Central memory CD8-positive, alpha-beta T cell (primary cell): ENCODE measurements around the gene PAX3.

ENCODE experiments used
- ATAC-seq: fragments of 150-1000 bp; cut with Tn5 transposase; replicated peaks from 2 replicates; pipeline ENCODE4 v1.10.0; 2022; ENCODE audit warnings: mild to moderate bottlenecking, moderate FRiP score, moderate number of reproducible peaks; ENCODE audit not compliant: poor library complexity, severe bottlenecking; ENCODE audit errors: extremely low read depth
- DNase-seq, 2 donors: peaks; one replicate each; pipeline ENCODE4 v3.0.0; 2021; ENCODE audit warnings: low spot score in 2 of 2
- H3K27ac Mint-ChIP-seq: one replicate; pipeline ENCODE4 v1.8.0; 2022; ENCODE audit warnings: low read depth, mild to moderate bottlenecking, moderate library complexity, mixed read lengths
- H3K27me3 Mint-ChIP-seq: one replicate; pipeline ENCODE4 v1.8.0; 2022; ENCODE audit warnings: mixed read lengths
- H3K36me3 Mint-ChIP-seq: one replicate; pipeline ENCODE4 v1.8.0; 2022; ENCODE audit warnings: mild to moderate bottlenecking, moderate library complexity, mixed read lengths; ENCODE audit not compliant: insufficient read depth
- H3K4me1 Mint-ChIP-seq: one replicate; pipeline ENCODE4 v1.8.0; 2022; ENCODE audit warnings: mixed read lengths
- H3K4me3 Mint-ChIP-seq: one replicate; pipeline ENCODE4 v1.8.0; 2022; ENCODE audit warnings: mild to moderate bottlenecking, moderate library complexity, mixed read lengths
- H3K9me3 Mint-ChIP-seq: one replicate; pipeline ENCODE4 v1.8.0; 2022; ENCODE audit warnings: mixed read lengths

The PAX3 gene

GRCh38 chr2:222298001-222298310, 842 bp downstream of the PAX3 start:
- Mint-ChIP-seq H3K36me3 (peaks cover 9% of the 10 kb centered on the region), H3K4me3 (no peak overlapping the region), H3K9me3 (peaks cover 6% of the 10 kb centered on the region), H3K27ac (no peak overlapping the region), H3K27me3 (peaks cover 100% of the 10 kb centered on the region), H3K4me1 (peaks cover 27% of the 10 kb centered on the region)
- no peak for ATAC-seq
- no peak for DNase-seq

DNA sequence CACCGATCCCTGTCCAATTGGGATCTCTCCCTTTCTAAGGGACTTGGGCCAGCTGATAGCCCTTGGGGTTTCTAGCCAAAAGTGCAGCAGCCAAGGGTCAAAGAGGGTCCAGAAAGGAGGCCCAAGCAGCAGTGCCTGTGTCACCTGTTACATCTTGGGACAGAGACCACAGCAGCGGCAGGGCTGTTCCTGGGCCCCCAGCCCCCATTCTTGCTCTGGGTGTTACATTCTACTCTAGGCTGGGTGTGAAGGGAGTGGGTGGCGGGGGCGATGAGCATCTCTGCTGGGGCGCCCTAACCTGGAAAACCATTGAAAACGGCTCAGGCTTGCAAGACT, 1.2 kb downstream of the PAX3 start:
- peaks cover 23% of the 10 kb centered on the region for H3K4me1 Mint-ChIP-seq
- H3K36me3 Mint-ChIP-seq, result peaks cover 9% of the 10 kb centered on the region
- H3K27me3 Mint-ChIP-seq, result peaks cover 100% of the 10 kb centered on the region
- H3K27ac Mint-ChIP-seq, result no peak overlapping the region
- ATAC-seq, result no peak
- H3K9me3 Mint-ChIP-seq, result peaks cover 6% of the 10 kb centered on the region
- no peak for DNase-seq
- no peak overlapping the region for H3K4me3 Mint-ChIP-seq

DNA sequence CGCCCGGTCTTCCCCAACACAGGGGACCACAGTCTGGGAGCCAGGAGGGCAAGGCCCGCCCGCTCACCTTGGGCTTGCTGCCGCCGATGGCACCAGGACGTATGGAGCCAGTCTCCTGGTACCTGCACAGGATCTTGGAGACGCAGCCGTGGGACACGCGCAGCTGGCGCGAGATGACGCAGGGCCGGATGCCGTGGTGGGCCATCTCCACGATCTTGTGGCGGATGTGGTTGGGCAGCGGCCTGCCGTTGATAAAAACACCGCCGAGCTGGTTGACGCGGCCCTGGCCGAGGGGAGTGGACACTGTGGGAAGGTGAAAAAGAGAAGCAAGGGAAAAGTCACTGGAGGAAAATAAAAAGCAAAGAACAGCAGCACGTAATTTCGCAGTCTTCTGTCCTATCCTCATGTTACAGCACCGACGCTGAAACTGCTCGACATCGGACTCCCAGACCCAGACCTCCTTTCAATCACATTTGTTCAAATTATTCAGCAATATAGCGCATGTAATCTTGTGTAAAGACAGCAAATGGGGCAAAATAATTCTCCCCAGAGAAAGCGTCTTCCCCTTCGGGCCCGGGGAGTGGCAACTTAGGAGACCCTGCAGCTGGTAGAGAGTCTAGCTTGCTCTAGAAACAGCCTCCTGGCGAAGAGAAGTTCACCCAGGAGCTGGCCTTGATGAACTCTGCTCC, 1.7 kb downstream of the PAX3 start:
- ATAC-seq (no peak), DNase-seq (no peak)
- peaks cover 6% of the 10 kb centered on the region for H3K9me3 Mint-ChIP-seq
- H3K36me3 Mint-ChIP-seq, result peaks cover 9% of the 10 kb centered on the region
- H3K4me3 Mint-ChIP-seq, result no peak overlapping the region
- peaks cover 18% of the 10 kb centered on the region for H3K4me1 Mint-ChIP-seq
- no peak overlapping the region for H3K27ac Mint-ChIP-seq
- peaks cover 100% of the 10 kb centered on the region for H3K27me3 Mint-ChIP-seq

- Mint-ChIP-seq H3K27me3 (peaks cover 100% of the 10 kb centered on the region), H3K4me3 (no peak overlapping the region), H3K9me3 (peaks cover 6% of the 10 kb centered on the region), H3K4me1 (peaks cover 18% of the 10 kb centered on the region), H3K36me3 (peaks cover 9% of the 10 kb centered on the region), H3K27ac (no peak overlapping the region)
- ATAC-seq (no peak), DNase-seq (no peak)
Observed at GRCh38 chr2:222296311-222296741, 2.5 kb downstream of the PAX3 start.

DNA sequence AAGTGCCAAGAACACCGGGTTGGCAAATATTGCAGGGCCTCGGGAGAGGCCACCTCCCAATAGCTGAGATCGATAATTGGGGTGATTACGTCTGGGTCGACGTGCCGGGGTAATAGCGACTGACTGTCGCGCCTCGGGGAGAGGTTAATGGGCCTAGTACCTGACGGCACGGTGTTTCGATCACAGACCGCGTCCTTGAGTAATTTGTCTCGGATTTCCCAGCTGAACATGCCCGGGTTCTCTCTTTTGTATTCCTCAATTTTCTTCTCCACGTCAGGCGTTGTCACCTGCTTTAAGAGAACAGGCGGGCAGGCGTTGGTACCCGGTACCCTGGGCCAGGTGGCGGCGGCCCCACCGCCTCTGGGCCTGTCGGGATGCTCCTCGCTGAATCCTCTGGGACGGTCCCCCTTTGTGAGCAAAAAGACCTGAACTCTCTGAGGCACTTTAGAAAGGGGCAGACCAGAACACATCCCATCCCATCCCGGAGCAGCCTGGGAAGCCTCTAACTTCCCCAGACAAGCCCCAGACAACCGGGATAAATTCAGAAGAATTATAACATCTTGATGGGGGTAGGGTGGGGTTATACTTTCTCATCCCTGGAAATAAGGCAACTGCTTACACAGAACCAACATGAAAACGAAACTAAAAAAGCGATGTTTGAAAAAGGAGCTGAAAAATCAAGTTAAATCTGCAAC, 3.3 kb downstream of the PAX3 start:
- Mint-ChIP-seq H3K9me3 (peaks cover 6% of the 10 kb centered on the region), H3K27ac (no peak overlapping the region), H3K4me3 (peak overlapping the region; percentile 64), H3K36me3 (peaks cover 9% of the 10 kb centered on the region), H3K4me1 (peaks cover 18% of the 10 kb centered on the region), H3K27me3 (peaks cover 100% of the 10 kb centered on the region)
- DNase-seq (no peak), ATAC-seq (no peak)

GRCh38 chr2:222294996-222295367, 3.8 kb downstream of the PAX3 start:
- ATAC-seq (no peak), DNase-seq (no peak)
- Mint-ChIP-seq H3K4me3 (peak overlapping the region; percentile 64), H3K9me3 (peaks cover 6% of the 10 kb centered on the region), H3K27me3 (peaks cover 100% of the 10 kb centered on the region), H3K4me1 (peaks cover 18% of the 10 kb centered on the region), H3K27ac (no peak overlapping the region), H3K36me3 (peaks cover 9% of the 10 kb centered on the region)

DNA sequence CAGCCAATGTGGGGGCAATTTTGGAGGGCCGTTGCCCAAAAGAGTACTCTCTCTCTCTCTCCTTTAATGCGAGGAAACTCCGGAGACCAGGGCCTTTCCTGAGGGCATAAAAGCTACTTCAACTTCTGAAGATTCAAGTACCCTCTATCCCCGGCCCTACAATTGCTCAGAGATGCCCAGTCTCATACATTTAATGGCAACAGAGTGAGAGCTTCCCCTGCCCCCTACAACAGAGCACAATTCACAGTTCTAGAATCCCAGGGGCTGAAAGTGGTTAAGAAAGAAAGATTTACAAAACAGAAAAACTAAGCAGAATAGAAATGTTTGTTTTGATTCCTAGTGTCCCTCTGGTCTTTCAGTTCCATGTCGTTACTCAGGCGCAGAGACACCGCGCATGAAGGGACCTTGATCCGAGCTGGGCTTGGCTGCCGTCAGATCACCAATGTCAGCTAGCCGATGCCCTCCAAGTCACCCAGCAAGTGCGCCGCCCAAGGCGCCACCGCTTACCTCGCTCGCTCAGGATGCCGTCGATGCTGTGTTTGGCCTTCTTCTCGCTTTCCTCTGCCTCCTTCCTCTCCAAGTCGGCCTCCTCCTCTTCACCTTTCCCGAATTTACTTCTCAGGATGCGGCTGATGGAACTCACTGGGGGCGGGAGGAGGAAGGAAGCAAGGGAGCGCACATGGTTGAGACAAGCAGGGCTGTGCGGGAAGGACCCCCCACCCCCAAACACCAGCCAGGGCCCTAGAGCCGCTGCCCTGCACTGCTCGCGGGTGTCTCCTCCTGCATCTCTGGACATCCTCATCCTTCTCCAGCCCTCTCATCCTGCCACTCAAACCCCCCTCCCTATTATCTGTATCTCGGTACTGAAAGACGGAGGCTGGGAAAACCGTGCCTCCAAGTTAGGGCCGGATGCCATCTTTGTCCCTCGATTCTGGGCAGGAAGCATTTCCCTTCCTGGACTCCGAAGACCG, 4.9 kb downstream of the PAX3 start:
- DNase-seq (no peak), ATAC-seq (no peak)
- Mint-ChIP-seq H3K36me3 (peaks cover 7% of the 10 kb centered on the region), H3K4me1 (peaks cover 12% of the 10 kb centered on the region), H3K27me3 (peaks cover 100% of the 10 kb centered on the region), H3K4me3 (no peak overlapping the region), H3K9me3 (no peaks in the 10 kb centered on the region), H3K27ac (no peak overlapping the region)

DNA sequence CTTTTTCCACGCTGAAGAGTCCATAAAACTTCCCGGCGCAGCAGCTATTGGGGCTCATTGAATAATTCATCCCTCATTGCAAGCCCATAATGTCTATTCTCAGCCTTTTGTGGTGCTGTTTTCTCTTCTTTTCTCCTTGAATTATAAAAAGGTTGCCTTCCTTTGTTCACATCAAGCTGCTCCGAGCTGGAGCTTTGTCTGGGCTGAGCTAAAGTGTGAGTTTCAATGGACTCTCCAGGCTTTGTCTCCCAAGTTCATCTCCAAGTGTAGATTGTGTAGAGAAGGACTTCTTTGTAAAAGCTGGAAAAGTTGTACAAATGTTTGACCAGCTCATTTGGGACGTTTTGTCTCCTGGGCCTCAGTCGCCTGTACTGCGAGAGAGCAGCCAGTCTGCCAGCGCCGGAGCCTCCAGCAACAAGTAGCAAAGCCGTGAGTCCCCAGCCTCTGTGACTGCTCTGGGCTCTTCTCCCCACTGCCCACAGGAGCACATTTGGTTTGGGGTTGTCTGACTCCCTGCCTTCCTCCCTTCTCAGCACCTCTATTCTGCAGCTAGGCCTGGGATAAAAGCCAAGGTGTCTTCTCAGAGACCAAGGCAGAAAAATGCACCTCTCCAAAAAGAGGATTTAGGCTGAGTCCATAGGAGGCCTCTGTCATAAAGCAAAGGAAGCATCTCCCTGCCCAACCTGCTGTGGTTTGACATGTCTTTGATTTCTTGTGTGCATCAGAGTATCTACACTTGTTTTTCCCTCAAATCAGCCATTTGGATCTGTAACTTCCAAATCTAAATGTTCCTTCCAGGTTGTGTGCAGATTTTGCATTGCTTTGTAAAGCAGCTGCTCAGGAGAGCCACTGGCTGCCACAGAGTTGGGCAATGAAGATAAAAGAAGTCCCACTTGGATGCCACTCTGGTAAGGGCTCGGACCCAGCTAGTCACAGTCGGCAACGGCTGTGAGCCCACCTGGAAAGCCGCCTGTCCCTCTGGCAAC, 6.4 kb downstream of the PAX3 start:
- no peak for ATAC-seq
- DNase-seq, result no peak
- peaks cover 12% of the 10 kb centered on the region for H3K4me1 Mint-ChIP-seq
- H3K27me3 Mint-ChIP-seq, result peaks cover 100% of the 10 kb centered on the region
- H3K4me3 Mint-ChIP-seq, result no peak overlapping the region
- no peak overlapping the region for H3K27ac Mint-ChIP-seq
- H3K36me3 Mint-ChIP-seq, result peaks cover 2% of the 10 kb centered on the region
- no peaks in the 10 kb centered on the region for H3K9me3 Mint-ChIP-seq

DNA sequence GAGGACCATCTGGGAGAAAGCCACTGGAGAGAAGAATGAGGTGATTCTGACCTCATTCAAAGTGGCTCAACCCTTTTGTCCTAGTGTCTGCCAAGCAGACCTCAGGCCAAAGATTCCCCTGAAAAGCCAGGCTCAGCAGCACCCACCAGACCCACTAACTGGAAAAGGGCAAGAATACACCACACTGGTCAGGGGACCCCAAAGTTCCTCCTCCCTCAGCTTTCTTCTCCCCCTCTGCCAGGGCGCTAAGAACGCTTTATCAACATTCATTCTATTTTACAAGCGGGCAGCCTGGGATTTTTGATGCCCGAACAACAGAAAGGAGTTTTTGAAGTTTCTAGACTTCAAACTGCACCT, 7.3 kb downstream of the PAX3 start:
- peaks cover 12% of the 10 kb centered on the region for H3K4me1 Mint-ChIP-seq
- H3K27ac Mint-ChIP-seq, result no peak overlapping the region
- peaks cover 2% of the 10 kb centered on the region for H3K36me3 Mint-ChIP-seq
- DNase-seq (no peak), ATAC-seq (no peak)
- no peaks in the 10 kb centered on the region for H3K9me3 Mint-ChIP-seq
- peaks cover 100% of the 10 kb centered on the region for H3K27me3 Mint-ChIP-seq
- H3K4me3 Mint-ChIP-seq, result no peak overlapping the region

DNA sequence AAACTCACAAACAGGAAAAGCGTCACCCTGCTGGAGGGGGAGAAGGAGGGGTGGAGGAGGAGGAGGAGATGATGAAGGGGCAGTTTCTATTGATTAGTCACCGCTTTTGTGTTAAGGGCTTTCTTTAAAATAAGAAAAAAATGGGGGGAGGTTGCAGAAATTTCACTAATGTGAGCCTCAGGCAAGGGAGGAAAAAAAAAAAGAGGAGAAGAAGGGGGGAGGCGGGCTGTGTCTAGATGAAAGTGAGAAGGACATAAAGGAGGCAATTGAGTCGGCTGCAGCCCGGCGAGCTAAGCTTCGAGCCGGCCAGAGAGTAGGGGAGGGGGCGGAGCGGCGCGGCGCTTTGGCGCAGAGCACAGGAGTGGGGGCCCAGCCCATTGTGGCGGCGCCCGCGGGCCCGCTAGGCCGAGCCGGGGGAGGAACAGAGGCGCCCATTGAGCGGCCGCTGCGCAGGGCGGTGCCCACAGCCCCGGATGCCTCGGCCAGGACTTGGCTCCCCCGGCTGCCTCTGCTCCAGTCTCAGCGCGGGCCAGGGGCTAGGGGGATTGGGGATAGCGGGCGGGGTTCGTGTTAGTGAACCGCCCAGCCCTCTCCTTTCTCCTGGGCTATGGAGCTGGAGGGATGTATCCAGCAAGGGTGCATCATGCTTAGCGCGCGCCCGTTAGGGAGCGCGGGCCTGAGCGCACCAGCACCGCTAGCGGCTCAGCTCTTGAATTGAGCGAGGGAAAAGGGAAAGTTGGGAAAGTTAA, 7.9 kb downstream of the PAX3 start:
- Mint-ChIP-seq H3K4me1 (peaks cover 12% of the 10 kb centered on the region), H3K27me3 (peaks cover 100% of the 10 kb centered on the region), H3K27ac (no peak overlapping the region), H3K4me3 (no peak overlapping the region), H3K9me3 (no peaks in the 10 kb centered on the region), H3K36me3 (peaks cover 2% of the 10 kb centered on the region)
- ATAC-seq (no peak), DNase-seq (no peak)

DNA sequence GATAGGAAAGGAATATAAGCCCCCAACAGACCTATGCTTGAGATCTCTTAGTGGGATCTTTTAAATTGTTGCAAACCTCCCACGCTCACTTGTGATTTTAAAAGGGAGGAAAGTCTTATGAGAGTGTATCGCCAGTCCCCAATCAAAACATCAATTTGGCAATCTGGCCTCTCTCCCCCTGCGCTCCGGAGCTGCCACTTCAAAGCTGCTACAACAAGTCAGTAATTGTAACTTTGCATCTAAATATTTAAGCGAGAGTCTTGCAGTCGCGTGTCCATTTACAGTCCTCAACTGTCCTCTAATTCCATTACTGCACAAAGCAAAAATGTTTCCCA, 8.4 kb downstream of the PAX3 start:
- Mint-ChIP-seq H3K9me3 (no peaks in the 10 kb centered on the region), H3K4me3 (no peak overlapping the region), H3K27me3 (peaks cover 100% of the 10 kb centered on the region), H3K27ac (no peak overlapping the region), H3K4me1 (peaks cover 7% of the 10 kb centered on the region), H3K36me3 (peaks cover 2% of the 10 kb centered on the region)
- DNase-seq (no peak), ATAC-seq (no peak)
